Stimulated activated CD4-positive, alpha-beta T cell treated with anti-CD3 and anti-CD28 coated beads, TNF-alpha, amount 100 ng/mL, for 4 hours (primary cell): ENCODE data around the gene KIF3B.
"Not testable (repeated sequence)": the region's sequence is repeated elsewhere in the genome, so short reads cannot be mapped to it uniquely, and the experiment has no call there.

Experiments
- DNase-seq, 3 experiments: peaks; one replicate each; pipeline ENCODE4 v3.0.0-alpha.2; 2020; ENCODE audit warnings: low read depth in 3 of 3

Gene KIF3B

GRCh38 chr20:32329817-32330554 is 52.5 kb downstream of the KIF3B start:
- DNase-seq, result no peak

- DNase-seq, result no peak
These were observed 53.1 kb downstream of the KIF3B start for GRCh38 chr20:32330555-32330897.

GRCh38 chr20:32332614-32333013 is 55.2 kb downstream of the KIF3B start:
- DNase-seq, result no peak

- DNase-seq, result no peak
These were observed 55.9 kb downstream of the KIF3B start for GRCh38 chr20:32333181-32333987.

- DNase-seq, result peak; percentile 8 to 32 (median 23)
These were observed 56.8 kb downstream of the KIF3B start for GRCh38 chr20:32333988-32334885.

- DNase-seq, result no peak
These were observed 59.5 kb downstream of the KIF3B start for GRCh38 chr20:32336918-32337347.

GRCh38 chr20:32337937-32338661 is 60.6 kb downstream of the KIF3B start:
- DNase-seq, result no peak

GRCh38 chr20:32338665-32339064 is 61.2 kb downstream of the KIF3B start:
- no peak for DNase-seq

- DNase-seq, result no peak
These were observed 61.7 kb downstream of the KIF3B start for GRCh38 chr20:32339116-32339515.

- DNase-seq, result not testable (repeated sequence)
These were observed 63.6 kb downstream of the KIF3B start for GRCh38 chr20:32341053-32341452.

- DNase-seq, result no peak
These were observed 66.0 kb downstream of the KIF3B start for GRCh38 chr20:32343439-32343838.

- no peak for DNase-seq
These were observed 67.5 kb downstream of the KIF3B start for GRCh38 chr20:32344835-32345506.

GRCh38 chr20:32348207-32348606 is 70.8 kb downstream of the KIF3B start:
- no peak for DNase-seq

- DNase-seq, result no peak
These were observed 73.0 kb downstream of the KIF3B start for GRCh38 chr20:32350421-32350820.

GRCh38 chr20:32352121-32352720 is 74.8 kb downstream of the KIF3B start:
- no peak for DNase-seq

GRCh38 chr20:32353848-32354496 is 76.5 kb downstream of the KIF3B start:
- no peak for DNase-seq

- DNase-seq, result no peak
These were observed 77.4 kb downstream of the KIF3B start for GRCh38 chr20:32354592-32355416.

- no peak for DNase-seq
These were observed 78.0 kb downstream of the KIF3B start for GRCh38 chr20:32355417-32355841.
